ENCODE results near the gene PLD6. TPM values are rescaled to one million over a fixed set of nuclear protein-coding genes. Genes with fewer than 3 reads are reported as not detected.

PLD6 gene
- total RNA-seq, 1 donor from 2014 or later, result 4.8 TPM

DNA sequence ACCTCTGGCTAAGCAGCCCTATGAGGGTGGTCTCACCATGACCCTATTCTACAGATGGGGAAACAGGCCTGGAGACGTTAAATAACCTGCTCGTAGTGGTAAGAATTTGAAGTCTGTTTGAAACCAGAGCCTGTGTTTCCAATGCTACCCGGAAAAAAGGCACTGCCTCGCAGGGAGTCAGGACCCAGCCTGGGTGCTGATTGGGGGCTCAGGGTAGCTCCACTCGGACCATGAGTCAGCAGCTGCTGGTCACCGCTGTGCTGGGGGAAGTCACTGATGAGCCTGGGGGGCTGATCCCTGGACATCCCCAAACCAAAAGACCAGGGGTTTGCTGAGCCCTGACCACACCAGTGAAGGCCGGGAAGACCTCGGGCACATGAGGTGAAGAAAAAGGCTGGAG lies 9.4 kb upstream of the PLD6 start:
- no peak for TF ChIP-seq CTCF (IDR thresholded peaks at IDR 0.05; ENCODE audit: insufficient read depth, low read length, poor library complexity, severe bottlenecking)
- Histone ChIP-seq H3K27me3 (ENCODE audit: control insufficient read depth, insufficient read depth, low read length) (no peaks in the 10 kb centered on the region), H3K36me3 (ENCODE audit: control insufficient read depth, insufficient read depth, low read length) (peaks cover 7% of the 10 kb centered on the region), H3K4me3 (ENCODE audit: low read depth, low read length) (no peak overlapping the region)
- DNase-seq (ENCODE audit: low read depth), result no peak

GRCh38 chr17:17214646-17215436 lies 8.7 kb upstream of the PLD6 start:
- TF ChIP-seq CTCF (IDR thresholded peaks at IDR 0.05; ENCODE audit: insufficient read depth, low read length, poor library complexity, severe bottlenecking), result no peak
- H3K4me3 ChIP-seq (ENCODE audit: low read depth, low read length), result no peak overlapping the region
- peaks cover 6% of the 10 kb centered on the region for H3K36me3 ChIP-seq (ENCODE audit: control insufficient read depth, insufficient read depth, low read length)
- DNase-seq (ENCODE audit: low read depth), result no peak
- H3K27me3 ChIP-seq (ENCODE audit: control insufficient read depth, insufficient read depth, low read length), result no peaks in the 10 kb centered on the region

DNA sequence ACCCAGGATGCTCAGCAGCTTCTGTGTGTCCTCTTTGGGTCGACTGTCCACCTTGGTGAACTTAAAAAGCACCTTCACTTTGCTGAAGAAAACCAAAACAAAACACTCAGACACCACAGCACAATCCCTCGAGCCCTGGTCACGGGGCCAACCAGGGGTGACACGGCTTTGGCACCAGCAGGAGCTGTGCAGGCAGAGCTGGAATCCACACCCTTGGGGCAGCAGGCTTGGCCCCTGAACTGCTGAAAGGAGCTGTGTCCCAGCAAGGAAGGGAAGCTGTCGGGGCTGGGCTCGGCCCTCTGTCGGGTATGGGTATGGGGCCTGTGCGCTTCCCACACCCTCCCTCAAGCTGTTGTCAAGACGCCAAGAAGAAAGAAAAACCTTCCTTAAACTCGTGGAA lies 7.6 kb upstream of the PLD6 start:
- no peak for TF ChIP-seq CTCF (IDR thresholded peaks at IDR 0.05; ENCODE audit: insufficient read depth, low read length, poor library complexity, severe bottlenecking)
- H3K36me3 ChIP-seq (ENCODE audit: control insufficient read depth, insufficient read depth, low read length), result peaks cover 6% of the 10 kb centered on the region
- DNase-seq (ENCODE audit: low read depth), result no peak
- no peaks in the 10 kb centered on the region for H3K27me3 ChIP-seq (ENCODE audit: control insufficient read depth, insufficient read depth, low read length)
- H3K4me3 ChIP-seq (ENCODE audit: low read depth, low read length), result no peak overlapping the region

DNA sequence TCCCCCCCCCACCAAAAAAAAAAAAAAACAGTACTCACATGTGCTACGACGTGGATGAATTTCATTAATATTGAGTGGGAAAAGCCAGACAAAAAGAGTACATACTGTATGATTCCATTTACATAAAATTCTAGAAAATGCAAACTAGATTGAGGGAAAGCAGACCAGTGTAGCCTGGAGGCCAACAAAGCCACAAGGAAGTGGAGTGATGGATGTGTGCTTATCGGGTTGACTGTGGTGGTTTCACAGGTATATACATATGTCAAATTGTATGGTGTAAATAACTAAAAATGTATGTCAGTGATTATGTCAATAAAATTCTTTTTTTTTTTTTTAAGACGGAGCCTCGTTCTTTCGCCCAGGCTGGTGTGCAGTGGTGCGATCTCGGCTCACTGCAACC lies 1.9 kb upstream of the PLD6 start:
- TF ChIP-seq CTCF (IDR thresholded peaks at IDR 0.05; ENCODE audit: insufficient read depth, low read length, poor library complexity, severe bottlenecking), result no peak
- DNase-seq (ENCODE audit: low read depth), result no peak
- H3K27me3 ChIP-seq (ENCODE audit: control insufficient read depth, insufficient read depth, low read length), result no peaks in the 10 kb centered on the region

GRCh38 chr17:17206913-17207335 lies 791 bp upstream of the PLD6 start:
- TF ChIP-seq CTCF (IDR thresholded peaks at IDR 0.05; ENCODE audit: insufficient read depth, low read length, poor library complexity, severe bottlenecking), result no peak
- H3K4me3 ChIP-seq (ENCODE audit: low read depth, low read length), result no peak overlapping the region
- no peak for DNase-seq (ENCODE audit: low read depth)
- H3K27me3 ChIP-seq (ENCODE audit: control insufficient read depth, insufficient read depth, low read length), result no peaks in the 10 kb centered on the region
- H3K36me3 ChIP-seq (ENCODE audit: control insufficient read depth, insufficient read depth, low read length), result no peaks in the 10 kb centered on the region

More for the DNA sequence above, 1.9 kb upstream of the PLD6 start:
- H3K36me3 ChIP-seq (ENCODE audit: control insufficient read depth, insufficient read depth, low read length), result no peaks in the 10 kb centered on the region
- no peak overlapping the region for H3K4me3 ChIP-seq (ENCODE audit: low read depth, low read length)

Data from kidney epithelial cell (primary cell).